ENCODE results near the gene BABAM2.

The BABAM2 gene

GRCh38 chr2:27888790-27889189, 1.7 kb upstream of the BABAM2 start:
- Histone ChIP-seq H3K27ac (peak overlapping the region; percentile 92), H3K4me3 (ENCODE audit: low read depth, low read length) (no peak overlapping the region), H3K4me1 (peaks cover 2% of the 10 kb centered on the region), H3K9ac (no peak overlapping the region), H3K27me3 (ENCODE audit: control insufficient read depth, insufficient read depth, low read length) (no peaks in the 10 kb centered on the region), H2AFZ (no peak overlapping the region), H3K36me3 (ENCODE audit: control insufficient read depth, insufficient read depth, low read length) (no peaks in the 10 kb centered on the region), H3K4me2 (ENCODE audit: low read length) (no peak overlapping the region), H3K79me2 (peaks cover 3% of the 10 kb centered on the region), H3K9me3 (ENCODE audit: control insufficient read depth, low read length) (no peaks in the 10 kb centered on the region)
- no peak for TF ChIP-seq CTCF (IDR thresholded peaks at IDR 0.05)

GRCh38 chr2:27889774-27890145, 769 bp upstream of the BABAM2 start:
- peak overlapping the region; percentile 71 for H3K4me2 ChIP-seq (ENCODE audit: low read length)
- no peaks in the 10 kb centered on the region for H3K27me3 ChIP-seq (ENCODE audit: control insufficient read depth, insufficient read depth, low read length)
- H3K9ac ChIP-seq: peak overlapping the region; percentile 65
- peaks cover 2% of the 10 kb centered on the region for H3K4me1 ChIP-seq
- peaks cover 3% of the 10 kb centered on the region for H3K79me2 ChIP-seq
- H2AFZ ChIP-seq: peak overlapping the region; percentile 96
- H3K4me3 ChIP-seq (ENCODE audit: low read depth, low read length): peak overlapping the region; percentile 80
- no peaks in the 10 kb centered on the region for H3K36me3 ChIP-seq (ENCODE audit: control insufficient read depth, insufficient read depth, low read length)
- TF ChIP-seq CTCF (IDR thresholded peaks at IDR 0.05): no peak
- no peaks in the 10 kb centered on the region for H3K9me3 ChIP-seq (ENCODE audit: control insufficient read depth, low read length)
- H3K27ac ChIP-seq: peak overlapping the region; percentile 92

- H3K4me2 ChIP-seq (ENCODE audit: low read length): peak overlapping the region; percentile 71
- TF ChIP-seq CTCF (IDR thresholded peaks at IDR 0.05): no peak
- peaks cover 2% of the 10 kb centered on the region for H3K4me1 ChIP-seq
- H3K27ac ChIP-seq: peak overlapping the region; percentile 92
- peak overlapping the region; percentile 96 for H2AFZ ChIP-seq
- no peaks in the 10 kb centered on the region for H3K9me3 ChIP-seq (ENCODE audit: control insufficient read depth, low read length)
- peak overlapping the region; percentile 49 for H3K9ac ChIP-seq
- H3K36me3 ChIP-seq (ENCODE audit: control insufficient read depth, insufficient read depth, low read length): no peaks in the 10 kb centered on the region
- H3K4me3 ChIP-seq (ENCODE audit: low read depth, low read length): peak overlapping the region; percentile 80
- peaks cover 3% of the 10 kb centered on the region for H3K79me2 ChIP-seq
- no peaks in the 10 kb centered on the region for H3K27me3 ChIP-seq (ENCODE audit: control insufficient read depth, insufficient read depth, low read length)
These were observed 569 bp downstream of the BABAM2 start for GRCh38 chr2:27890924-27891672.

GRCh38 chr2:27891673-27892105, 1.2 kb downstream of the BABAM2 start:
- Histone ChIP-seq H3K27me3 (ENCODE audit: control insufficient read depth, insufficient read depth, low read length) (no peaks in the 10 kb centered on the region), H3K79me2 (peaks cover 5% of the 10 kb centered on the region), H3K9me3 (ENCODE audit: control insufficient read depth, low read length) (no peaks in the 10 kb centered on the region), H2AFZ (no peak overlapping the region), H3K4me3 (ENCODE audit: low read depth, low read length) (no peak overlapping the region), H3K4me2 (ENCODE audit: low read length) (no peak overlapping the region), H3K4me1 (peaks cover 2% of the 10 kb centered on the region), H3K36me3 (ENCODE audit: control insufficient read depth, insufficient read depth, low read length) (no peaks in the 10 kb centered on the region), H3K27ac (peak overlapping the region; percentile 92), H3K9ac (no peak overlapping the region)
- no peak for TF ChIP-seq CTCF (IDR thresholded peaks at IDR 0.05)

GRCh38 chr2:27893006-27893405, 2.5 kb downstream of the BABAM2 start:
- H3K4me2 ChIP-seq (ENCODE audit: low read length): no peak overlapping the region
- H3K27me3 ChIP-seq (ENCODE audit: control insufficient read depth, insufficient read depth, low read length): no peaks in the 10 kb centered on the region
- H3K9me3 ChIP-seq (ENCODE audit: control insufficient read depth, low read length): no peaks in the 10 kb centered on the region
- H3K36me3 ChIP-seq (ENCODE audit: control insufficient read depth, insufficient read depth, low read length): no peaks in the 10 kb centered on the region
- H2AFZ ChIP-seq: no peak overlapping the region
- H3K79me2 ChIP-seq: peaks cover 5% of the 10 kb centered on the region
- no peak for TF ChIP-seq CTCF (IDR thresholded peaks at IDR 0.05)
- peaks cover 2% of the 10 kb centered on the region for H3K4me1 ChIP-seq
- no peak overlapping the region for H3K4me3 ChIP-seq (ENCODE audit: low read depth, low read length)
- H3K9ac ChIP-seq: no peak overlapping the region
- no peak overlapping the region for H3K27ac ChIP-seq

Data from parathyroid adenoma (tissue), 2 donors.